HepG2 (cell line): Measurements from ENCODE around the gene GPR137. TPM values are rescaled to one million over a fixed set of nuclear protein-coding genes. Genes with fewer than 3 reads are reported as not detected.

Source experiments
- ARNT2 ChIP-seq: sonication (generic); formaldehyde crosslinking; IDR thresholded peaks from 2 replicates; pipeline ENCODE4 v1.8.0; 2022; ENCODE audit warnings: mild to moderate bottlenecking, low read depth, missing genetic modification reagents, moderate library complexity
- EHMT2 ChIP-seq: fragments of 200-600 bp; sonication (generic); IDR thresholded peaks from 2 replicates; pipeline ENCODE4 v1.7.0; 2017; ENCODE audit warnings: antibody characterized with exemption, low read depth, low read length, borderline replicate concordance
- GZF1 ChIP-seq: sonication (generic); formaldehyde crosslinking; IDR thresholded peaks from 2 replicates; pipeline ENCODE4 v1.5.1; 2020; ENCODE audit warnings: mild to moderate bottlenecking, missing genetic modification reagents
- MAZ ChIP-seq, 2 experiments: sonication (generic) in 1 of 2; formaldehyde crosslinking in 1 of 2; IDR thresholded peaks; 2 replicates each; pipeline versions ENCODE4 v1.5.0 to v1.6.1; 2012 to 2020; ENCODE audit warnings: low read depth in 2 of 2, mild to moderate bottlenecking in 2 of 2, borderline replicate concordance in 1 of 2, improper control_type of control experiment in 1 of 2, low read length in 1 of 2, missing genetic modification reagents in 1 of 2, moderate library complexity in 1 of 2
- NCOA2 ChIP-seq: sonication (generic); formaldehyde crosslinking; IDR thresholded peaks from 2 replicates; pipeline ENCODE4 v1.8.0; 2022; ENCODE audit warnings: inconsistent platforms
- NFKBIZ ChIP-seq: IDR thresholded peaks from 2 replicates; pipeline ENCODE4 v1.6.1; 2018; ENCODE audit warnings: missing genetic modification reagents, missing compliant biosample characterization
- NRL ChIP-seq: sonication (generic); formaldehyde crosslinking; IDR thresholded peaks from 2 replicates; pipeline ENCODE4 v1.5.0; 2020; ENCODE audit warnings: missing genetic modification reagents, mild to moderate bottlenecking, moderate library complexity, borderline replicate concordance
- PBX3 ChIP-seq: sonication (generic); formaldehyde crosslinking; IDR thresholded peaks from 2 replicates; pipeline ENCODE4 v1.8.1; 2023; ENCODE audit warnings: missing genetic modification reagents, inconsistent platforms, borderline replicate concordance
- PPARG ChIP-seq: conservative IDR thresholded peaks from 2 replicates; pipeline ENCODE4 v1.6.1; 2016; ENCODE audit warnings: missing biosample characterization, missing genetic modification reagents
- RAD21 ChIP-seq: fragments of 450-650 bp; formaldehyde crosslinking; IDR thresholded peaks from 2 replicates; pipeline ENCODE4 v1.5.0; 2020; ENCODE audit warnings: mild to moderate bottlenecking
- RXRB ChIP-seq: IDR thresholded peaks from 2 replicates; pipeline ENCODE4 v1.6.1; 2016; ENCODE audit warnings: borderline replicate concordance, missing genetic modification reagents, missing compliant biosample characterization
- SIX4 ChIP-seq: sonication (generic); formaldehyde crosslinking; IDR thresholded peaks from 2 replicates; pipeline ENCODE4 v1.4.0; 2020; ENCODE audit warnings: missing genetic modification reagents
- SMAD1 ChIP-seq: sonication (generic); formaldehyde crosslinking; IDR thresholded peaks from 2 replicates; pipeline ENCODE4 v1.4.0; 2020; ENCODE audit warnings: missing genetic modification reagents, low read depth, mild to moderate bottlenecking, borderline replicate concordance
- SP1 ChIP-seq, 2 experiments: fragments of 450-650 bp in 1 of 2; sonication (generic) in 1 of 2; formaldehyde crosslinking in 1 of 2; IDR thresholded peaks; 2 replicates each; pipeline versions ENCODE4 v1.4.0 to v1.6.1; 2016 to 2020; ENCODE audit warnings: missing genetic modification reagents in 1 of 2
- STAT5B ChIP-seq: sonication (generic); formaldehyde crosslinking; IDR thresholded peaks from 2 replicates; pipeline ENCODE4 v1.4.0; 2020; ENCODE audit warnings: missing genetic modification reagents
- TFAP4 ChIP-seq: sonication (generic); IDR thresholded peaks from 2 replicates; pipeline ENCODE4 v1.6.1; 2016; ENCODE audit warnings: low read depth, borderline replicate concordance
- ZBTB7B ChIP-seq: sonication (generic); formaldehyde crosslinking; IDR thresholded peaks from 2 replicates; pipeline ENCODE4 v1.4.0; 2020; ENCODE audit warnings: missing genetic modification reagents
- ZNF414 ChIP-seq: sonication (generic); formaldehyde crosslinking; IDR thresholded peaks from 2 replicates; pipeline ENCODE4 v1.5.0; 2020; ENCODE audit warnings: missing genetic modification reagents
- ZNF530 ChIP-seq: sonication (generic); formaldehyde crosslinking; IDR thresholded peaks from 2 replicates; pipeline ENCODE4 v1.5.0; 2020; ENCODE audit warnings: low read depth, mild to moderate bottlenecking, missing genetic modification reagents
- ZNF605 ChIP-seq: sonication (generic); formaldehyde crosslinking; IDR thresholded peaks from 2 replicates; pipeline ENCODE4 v1.8.0; 2022; ENCODE audit warnings: mild to moderate bottlenecking, missing genetic modification reagents
- ZNF639 ChIP-seq: conservative IDR thresholded peaks from 2 replicates; pipeline ENCODE4 v1.6.1; 2018; ENCODE audit warnings: missing genetic modification reagents
- ZNF7 ChIP-seq: IDR thresholded peaks from 2 replicates; pipeline ENCODE4 v1.6.1; 2016; ENCODE audit warnings: missing biosample characterization, missing genetic modification reagents
- polyA plus RNA-seq, 8 experiments: library from polyadenylated mRNA; depleted of rRNA in 3 of 8; stranded (reverse) in 7 of 8; unstranded in 1 of 8; fragments of >200 nt; fragmentation: Illumina TruSeq in 4 of 8; extraction: Trizol in 4 of 8; gene quantifications; 2 replicates each; pipeline versions ENCODE4 v1.2.1 to v1.2.3, GENCODE V29; 2011 to 2016; ENCODE audit warnings: low read depth in 4 of 8, missing spikeins in 1 of 8, mixed read lengths in 1 of 8; ENCODE audit not compliant: insufficient read depth in 1 of 8
- total RNA-seq, 5 experiments: library from RNA; depleted of rRNA; stranded (reverse); fragments of >200 nt; fragmentation: Illumina TruSeq; extraction: Trizol; gene quantifications; 2 replicates each; pipeline ENCODE4 v1.2.3, GENCODE V29; 2016; ENCODE audit warnings: low read depth in 1 of 5
- TF ChIP-seq, protein P1 (sequence below): sonication (generic); formaldehyde crosslinking; IDR thresholded peaks from 2 replicates; pipeline ENCODE4 v1.4.0; 2020; ENCODE audit warnings: missing genetic modification reagents
- TF ChIP-seq, protein P2 (sequence below): sonication (generic); formaldehyde crosslinking; IDR thresholded peaks from 2 replicates; pipeline ENCODE4 v1.5.0; 2020; ENCODE audit warnings: missing genetic modification reagents

GPR137 gene
- total and polyA plus RNA-seq, 2 of the 13 experiments (the other 11 are each of a cell fraction or from before 2014, with no cell fraction given): 8.5 to 13.2 TPM

DNA sequence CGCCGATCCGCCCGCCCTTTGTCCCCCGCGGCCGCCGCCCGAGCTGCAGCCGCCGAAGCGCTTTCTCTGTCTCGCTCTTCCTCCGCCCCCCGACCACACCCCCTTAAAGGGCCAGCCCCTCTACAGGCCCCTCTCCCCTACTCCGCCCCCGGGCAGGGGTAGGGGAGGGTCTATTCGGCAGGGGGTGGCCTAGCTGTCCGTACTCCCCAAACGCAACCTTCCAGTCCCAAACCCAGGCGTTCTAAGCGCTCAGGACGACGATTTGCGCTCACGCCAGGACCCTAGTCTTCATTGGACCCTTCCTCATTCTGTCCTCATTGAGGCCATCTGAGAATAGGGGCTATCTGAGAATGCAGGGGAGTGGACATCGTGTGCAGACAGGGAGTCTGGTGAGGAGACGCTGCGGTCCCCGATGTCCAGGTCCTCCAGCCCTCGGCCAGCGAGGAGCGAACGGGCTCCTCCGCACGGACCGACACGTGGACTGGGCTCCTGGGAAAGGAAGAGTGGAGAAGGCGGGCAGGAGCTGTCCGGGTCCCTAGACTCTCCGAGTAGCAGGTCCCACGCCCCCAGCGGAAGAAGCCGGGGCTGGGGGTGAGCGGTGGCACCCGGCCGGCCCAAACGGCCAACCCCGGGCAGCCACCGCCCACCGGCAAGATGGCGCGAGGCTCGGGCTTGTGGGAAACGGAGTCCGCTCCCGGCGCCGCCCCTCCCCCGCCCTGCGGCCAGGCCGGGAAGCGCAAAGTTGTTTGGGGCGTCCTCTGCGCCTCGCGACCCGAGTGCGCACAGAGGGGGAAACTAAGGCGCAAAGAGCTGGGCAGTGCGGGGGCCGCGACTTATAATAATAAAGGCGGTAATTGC, 38.5 kb upstream of the GPR137 start, which contains the start of gene PPP1R14B (continued):
- TF ChIP-seq ZNF7 (CRISPR knock-in tag) (no peak), EHMT2 (no peak), ZNF605 (CRISPR knock-in tag) (no peak; the same call in 1 of the 2 replicates), SP1 (IDR thresholded peaks at IDR 0.05) (no peak), SP1 (CRISPR knock-in tag; IDR thresholded peaks at IDR 0.05) (peak; percentile 46; the same call in 1 of the 2 replicates), NFKBIZ (CRISPR knock-in tag) (no peak), RXRB (no peak; the same call in 1 of the 2 replicates), TFAP4 (no peak; the same call in 1 of the 2 replicates), STAT5B (CRISPR knock-in tag) (no peak), SIX4 (CRISPR knock-in tag) (no peak), GZF1 (CRISPR knock-in tag) (no peak), RAD21 (no peak), NRL (CRISPR knock-in tag) (no peak; the same call in 1 of the 2 replicates), PPARG (CRISPR knock-in tag) (0 out of 2 replicates have a peak, but pooled peaks have one; percentile 7), NCOA2 (CRISPR knock-in tag) (no peak), ZNF530 (CRISPR knock-in tag) (no peak), MAZ (IDR thresholded peaks at IDR 0.05; ENCODE audit: borderline replicate concordance, low read depth, low read length) (peak; percentile 34; the same call in 1 of the 2 replicates), MAZ (CRISPR knock-in tag; IDR thresholded peaks at IDR 0.05; ENCODE audit: low read depth) (peak; percentile 74), ZNF639 (CRISPR knock-in tag) (peak; percentile 73), ZBTB7B (CRISPR knock-in tag) (no peak), ARNT2 (CRISPR knock-in tag) (peak; percentile 89), ZNF414 (CRISPR knock-in tag) (no peak; the same call in 1 of the 2 replicates), SMAD1 (CRISPR knock-in tag) (no peak), PBX3 (CRISPR knock-in tag) (no peak)
- TF ChIP-seq, protein P1, sequence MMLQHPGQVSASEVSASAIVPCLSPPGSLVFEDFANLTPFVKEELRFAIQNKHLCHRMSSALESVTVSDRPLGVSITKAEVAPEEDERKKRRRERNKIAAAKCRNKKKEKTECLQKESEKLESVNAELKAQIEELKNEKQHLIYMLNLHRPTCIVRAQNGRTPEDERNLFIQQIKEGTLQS (CRISPR knock-in tag): no peak
- TF ChIP-seq, protein P2, sequence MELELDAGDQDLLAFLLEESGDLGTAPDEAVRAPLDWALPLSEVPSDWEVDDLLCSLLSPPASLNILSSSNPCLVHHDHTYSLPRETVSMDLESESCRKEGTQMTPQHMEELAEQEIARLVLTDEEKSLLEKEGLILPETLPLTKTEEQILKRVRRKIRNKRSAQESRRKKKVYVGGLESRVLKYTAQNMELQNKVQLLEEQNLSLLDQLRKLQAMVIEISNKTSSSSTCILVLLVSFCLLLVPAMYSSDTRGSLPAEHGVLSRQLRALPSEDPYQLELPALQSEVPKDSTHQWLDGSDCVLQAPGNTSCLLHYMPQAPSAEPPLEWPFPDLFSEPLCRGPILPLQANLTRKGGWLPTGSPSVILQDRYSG (CRISPR knock-in tag): no peak
